Heart left ventricle (tissue), 13 donors: Measurements from ENCODE around the gene BCL2A1.

ENCODE experiments used
- POLR2A ChIP-seq, 2 donors: fragments of 450-650 bp; IDR thresholded peaks; one replicate each; pipeline ENCODE4 v1.6.1; 2017; ENCODE audit warnings: antibody characterized with exemption in 2 of 2, mild to moderate bottlenecking in 2 of 2, moderate library complexity in 2 of 2
- TF ChIP-seq, protein P1 (sequence below), 12 donors: fragments of 200-600 bp; sonication (generic) in 4 of 12; IDR thresholded peaks; one replicate each; pipeline versions ENCODE4 v1.5.0 to v1.8.0; 2018 to 2022; ENCODE audit warnings: antibody characterized with exemption in 12 of 12, mild to moderate bottlenecking in 5 of 12
- donor health status: ischemic (EF 13 %, LVEDD 7.1; RV severe dilation, severe dysfunction).
- donor health status: DM: no; HTN: yes; CAD: no.
- donor health status: DM: no; HTN: no; CAD: no.
- donor health status: ischemic (EF 25% LVEDD 6.9; RV normal size, moderate dysfunction).
- donor health status: ischemic (EF 25% LVEDD 5.7; RV mildly dilated, moderate dysfunction).
- donor health status: ischemic (EF 35%, LVEDD 5.7; RV mildly dilated, moderate dysfunction).
- donor health status: nonischemic (EF 11% LVEDD 7.7; RV severe dilation, severe dysfunction).
- donor health status: DM: yes; HTN: yes; CAD: no.
- donor health status: PGD.
- donor health status: ischemic (EF 29% LVEDD 5.4; RV normal size, mild dysfunction).
- donor health status: nonischemic (EF 23%, LVEDD 6.1; RV moderate dilation, normal function).

DNA sequence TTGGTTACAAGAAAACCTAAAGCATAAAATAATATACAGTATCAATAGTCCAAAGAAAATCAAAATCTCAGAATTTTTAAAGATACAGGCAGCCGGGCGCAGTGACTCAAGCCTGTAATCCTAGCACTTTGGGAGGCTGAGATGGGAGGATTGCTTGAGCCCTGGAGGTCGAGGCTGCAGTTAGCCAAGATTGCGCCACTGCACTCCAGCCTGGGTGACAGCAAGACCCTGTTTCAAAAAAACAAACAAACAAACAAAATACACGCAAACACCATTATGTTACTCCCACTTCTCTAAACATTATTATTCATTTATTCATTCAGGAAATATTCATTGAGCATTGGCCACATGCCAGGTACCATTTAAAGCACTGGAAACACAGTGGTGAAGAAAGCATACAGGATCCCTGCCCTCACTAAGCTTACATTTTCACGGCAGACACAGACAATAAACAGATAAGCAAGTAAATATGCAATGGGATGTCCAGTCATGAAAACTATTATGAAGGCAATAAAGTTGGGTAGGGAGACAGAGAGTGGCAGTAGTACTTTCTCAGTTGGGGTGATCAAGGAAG lies 6.7 kb downstream of the BCL2A1 start:
- TF ChIP-seq, protein P1, sequence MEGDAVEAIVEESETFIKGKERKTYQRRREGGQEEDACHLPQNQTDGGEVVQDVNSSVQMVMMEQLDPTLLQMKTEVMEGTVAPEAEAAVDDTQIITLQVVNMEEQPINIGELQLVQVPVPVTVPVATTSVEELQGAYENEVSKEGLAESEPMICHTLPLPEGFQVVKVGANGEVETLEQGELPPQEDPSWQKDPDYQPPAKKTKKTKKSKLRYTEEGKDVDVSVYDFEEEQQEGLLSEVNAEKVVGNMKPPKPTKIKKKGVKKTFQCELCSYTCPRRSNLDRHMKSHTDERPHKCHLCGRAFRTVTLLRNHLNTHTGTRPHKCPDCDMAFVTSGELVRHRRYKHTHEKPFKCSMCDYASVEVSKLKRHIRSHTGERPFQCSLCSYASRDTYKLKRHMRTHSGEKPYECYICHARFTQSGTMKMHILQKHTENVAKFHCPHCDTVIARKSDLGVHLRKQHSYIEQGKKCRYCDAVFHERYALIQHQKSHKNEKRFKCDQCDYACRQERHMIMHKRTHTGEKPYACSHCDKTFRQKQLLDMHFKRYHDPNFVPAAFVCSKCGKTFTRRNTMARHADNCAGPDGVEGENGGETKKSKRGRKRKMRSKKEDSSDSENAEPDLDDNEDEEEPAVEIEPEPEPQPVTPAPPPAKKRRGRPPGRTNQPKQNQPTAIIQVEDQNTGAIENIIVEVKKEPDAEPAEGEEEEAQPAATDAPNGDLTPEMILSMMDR (IDR thresholded peaks at IDR 0.05) = no peak
- no peak for TF ChIP-seq POLR2A (IDR thresholded peaks at IDR 0.05)
